Activated gamma-delta T cell treated with Interleukin-2 at 50 U/mL for 16 hours (primary cell): ENCODE results near the gene ARID3C.

Experiments used
- DNase-seq: peaks from one replicate; pipeline ENCODE4 v3.0.0-alpha.2; 2020

The ARID3C gene

DNA sequence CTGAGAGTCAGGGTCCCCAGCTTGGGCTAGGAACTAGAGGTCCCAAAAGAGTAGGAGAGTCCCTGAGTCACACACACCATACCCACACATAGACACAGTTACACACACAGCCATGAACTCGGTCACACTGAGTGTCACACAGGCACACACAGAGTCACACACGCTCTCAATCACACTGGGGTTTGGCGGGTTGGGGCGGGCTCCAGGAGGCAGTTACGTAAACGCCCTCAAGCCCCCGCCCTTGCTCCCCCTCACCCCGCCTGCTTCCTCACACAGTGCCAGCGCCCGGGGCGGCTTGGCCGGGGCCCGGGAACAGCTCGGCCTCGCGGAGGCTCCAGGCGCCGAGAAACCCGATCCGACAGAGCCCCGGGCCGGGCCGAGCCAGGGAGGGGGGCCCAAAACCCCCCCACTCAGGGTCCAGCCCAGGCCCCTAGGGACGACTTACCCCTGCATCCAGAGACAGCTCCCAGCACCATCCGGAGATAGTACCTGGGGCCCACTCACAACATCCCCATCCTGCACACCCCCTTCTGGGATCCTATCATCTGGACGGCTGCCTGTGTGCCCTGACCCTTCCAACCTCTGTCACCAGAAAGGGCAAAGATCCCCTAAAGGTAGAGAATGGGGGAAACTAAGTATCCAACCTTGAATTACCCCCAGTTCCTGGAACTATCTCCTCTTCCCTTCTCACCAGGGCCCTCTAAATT lies 35.8 kb downstream of the ARID3C start:
- DNase-seq = no peak

- no peak for DNase-seq
These were observed 36.7 kb downstream of the ARID3C start for GRCh38 chr9:34591917-34592866.

DNA sequence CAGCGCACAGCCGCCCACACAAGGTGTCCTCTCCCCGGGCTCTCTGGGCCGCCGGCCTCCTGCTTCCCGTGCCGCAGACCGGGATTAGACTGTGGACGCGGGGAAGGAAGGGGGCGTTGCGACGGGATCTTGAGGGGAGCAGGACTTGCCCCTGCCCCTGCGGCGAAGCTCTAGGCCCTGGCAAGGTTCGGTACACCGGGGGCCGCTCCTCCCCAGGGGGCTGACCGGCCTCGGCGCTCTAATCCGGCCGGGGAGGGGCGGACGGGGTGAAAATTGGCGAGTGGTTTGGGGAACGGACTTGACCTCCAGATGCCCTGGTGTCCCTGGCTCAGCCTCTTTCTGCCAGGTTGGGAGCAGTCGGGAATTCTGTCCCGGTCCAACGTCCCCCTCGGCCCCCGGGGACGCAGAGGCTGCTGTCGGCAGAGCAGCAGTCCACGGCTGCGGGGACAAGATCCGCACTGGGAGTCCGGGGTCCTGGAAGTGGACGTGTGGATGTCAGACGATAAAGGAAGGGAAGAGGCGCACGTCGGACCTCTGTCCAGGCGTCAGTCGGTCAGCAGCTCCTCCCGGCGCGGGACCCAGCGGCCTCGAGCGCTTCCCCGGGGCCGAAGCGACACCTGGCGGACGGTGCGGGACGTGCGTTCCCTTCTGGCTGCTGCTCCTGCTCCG lies 37.5 kb downstream of the ARID3C start:
- DNase-seq = peak; percentile 73

- no peak for DNase-seq
These were observed 38.3 kb downstream of the ARID3C start for GRCh38 chr9:34590381-34591247.

DNA sequence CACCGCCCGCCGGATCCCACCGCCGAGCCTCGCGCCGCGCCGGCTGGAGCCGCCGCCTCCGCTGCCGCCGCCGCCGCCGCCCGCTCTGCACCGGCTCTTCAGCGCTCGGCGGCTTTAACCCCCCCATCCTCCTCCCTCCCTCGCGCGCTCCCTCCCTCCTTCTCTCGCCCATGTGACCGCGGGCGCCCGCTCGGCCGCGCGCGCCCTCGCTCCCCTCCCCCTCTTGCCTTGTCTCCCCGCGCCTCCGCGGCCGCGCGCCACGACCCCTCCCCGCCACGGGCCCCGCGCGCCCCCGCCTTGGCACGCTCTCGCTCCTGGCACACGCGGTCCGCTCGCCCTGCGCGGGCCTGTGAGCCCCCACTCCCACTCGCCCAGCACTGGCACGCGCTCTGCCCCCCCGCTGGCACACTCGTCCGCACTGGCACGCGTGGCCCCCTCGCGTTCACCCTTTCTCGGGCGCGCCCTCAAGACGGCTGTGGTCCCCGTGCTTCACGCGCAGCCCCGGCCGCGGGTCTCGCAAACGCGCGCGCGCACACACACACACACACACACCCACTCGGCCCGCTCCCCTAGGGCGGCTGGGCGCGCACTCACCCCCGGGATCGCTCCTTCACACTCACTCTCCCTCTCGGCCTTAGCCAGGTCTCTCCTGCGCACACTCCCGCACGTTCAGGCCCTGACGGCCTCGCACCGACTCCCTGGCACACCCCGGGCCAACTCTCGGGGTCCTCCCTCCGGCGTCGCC lies 39.1 kb downstream of the ARID3C start, which contains the start of gene CNTFR:
TSS of gene CNTFR (minus strand) at position 89 of the 745 bp plus-strand sequence. CDS start 20,743 bp downstream, outside the sequence.
- DNase-seq = no peak

GRCh38 chr9:34588671-34589635 lies 39.9 kb downstream of the ARID3C start:
- DNase-seq = no peak

GRCh38 chr9:34587271-34587670 lies 41.6 kb downstream of the ARID3C start:
- DNase-seq = no peak

DNA sequence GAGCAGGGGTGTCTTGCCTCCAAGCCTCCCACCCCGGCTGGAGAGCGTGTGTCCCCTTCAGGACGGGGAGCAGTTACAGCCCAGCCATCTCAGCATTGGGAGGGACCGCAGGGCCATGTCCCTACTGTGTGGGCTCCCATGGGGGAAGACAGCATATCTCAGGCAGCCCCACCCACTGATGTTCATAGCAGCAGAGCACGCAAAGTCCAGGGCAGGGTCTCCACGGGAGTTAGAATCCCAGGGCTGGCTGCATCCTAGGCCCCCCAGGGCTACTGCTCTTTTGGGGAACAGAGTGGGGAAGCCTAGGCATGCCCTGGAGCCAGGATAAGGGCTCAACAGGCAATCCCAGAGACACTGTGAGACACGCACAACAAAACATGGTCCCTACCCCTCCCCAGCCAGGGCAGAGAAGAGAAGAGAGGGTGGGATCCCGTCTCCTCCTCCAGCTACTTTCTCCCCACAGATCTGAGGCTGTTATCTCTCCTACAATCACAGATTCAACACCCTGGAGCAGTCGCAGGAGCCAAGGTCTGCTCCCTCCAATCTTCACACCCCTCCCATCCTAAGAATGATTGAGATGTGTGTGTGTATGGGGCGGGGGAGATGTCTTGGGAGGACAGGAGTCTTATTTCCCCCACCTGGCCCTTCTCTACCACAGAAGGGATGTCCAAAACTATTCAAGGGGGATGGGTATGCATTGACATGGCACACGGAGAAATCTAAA lies 42.8 kb downstream of the ARID3C start:
- no peak for DNase-seq

DNA sequence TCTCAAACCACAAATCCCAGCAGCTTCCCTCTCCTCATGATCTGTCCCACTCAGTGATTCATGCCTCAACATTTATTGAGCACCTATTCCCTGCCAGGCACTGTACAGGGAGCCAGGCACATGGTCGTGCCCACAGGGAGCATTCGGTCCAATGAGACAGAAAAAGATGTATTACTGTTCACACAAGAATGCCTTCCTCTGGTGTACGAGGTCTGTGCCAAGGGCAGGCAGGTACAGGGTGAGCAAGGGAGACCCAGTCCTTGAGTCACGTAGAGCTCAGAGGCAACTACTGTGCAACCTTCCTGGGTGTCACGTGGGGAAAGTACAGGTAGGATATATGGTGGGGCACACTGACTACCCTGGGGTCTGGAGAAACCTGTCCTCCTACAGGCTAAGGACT lies 43.9 kb downstream of the ARID3C start:
- DNase-seq = no peak

DNA sequence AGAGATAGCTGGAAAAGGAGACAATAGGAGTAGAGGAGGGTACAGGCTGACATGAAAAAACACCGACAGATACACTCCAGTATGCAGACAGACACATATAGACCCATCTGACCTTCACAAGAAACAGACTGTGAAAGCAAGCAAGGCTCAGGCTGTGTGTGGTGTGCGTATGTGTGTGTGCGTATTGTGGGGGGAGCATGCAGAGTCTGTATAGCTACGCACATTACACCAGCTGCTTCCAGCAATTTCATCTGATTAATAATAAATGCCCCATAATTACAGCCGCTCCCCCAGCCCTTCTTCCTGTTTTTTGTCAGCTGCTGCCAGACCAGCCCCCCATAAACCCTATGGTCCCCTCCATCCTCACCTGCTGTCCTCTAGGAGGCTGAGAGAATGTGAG lies 46.1 kb downstream of the ARID3C start:
- DNase-seq = no peak

GRCh38 chr9:34581318-34581717 lies 47.5 kb downstream of the ARID3C start:
- DNase-seq = no peak

GRCh38 chr9:34580358-34580757 lies 48.5 kb downstream of the ARID3C start:
- no peak for DNase-seq

GRCh38 chr9:34579808-34580163 lies 49.1 kb downstream of the ARID3C start:
- no peak for DNase-seq

- no peak for DNase-seq
These were observed 49.6 kb downstream of the ARID3C start for GRCh38 chr9:34579104-34579807.

GRCh38 chr9:34578241-34579103 lies 50.4 kb downstream of the ARID3C start:
- DNase-seq = no peak

GRCh38 chr9:34577400-34578240 lies 51.2 kb downstream of the ARID3C start:
- no peak for DNase-seq
